Measurements from ENCODE around the gene SLC38A9. TPM values are rescaled to one million over a fixed set of nuclear protein-coding genes. Genes with fewer than 3 reads are reported as not detected.

The SLC38A9 gene
- polyA plus RNA-seq, 4 donors = 3.6 to 25.8 (median 6.9) TPM

DNA sequence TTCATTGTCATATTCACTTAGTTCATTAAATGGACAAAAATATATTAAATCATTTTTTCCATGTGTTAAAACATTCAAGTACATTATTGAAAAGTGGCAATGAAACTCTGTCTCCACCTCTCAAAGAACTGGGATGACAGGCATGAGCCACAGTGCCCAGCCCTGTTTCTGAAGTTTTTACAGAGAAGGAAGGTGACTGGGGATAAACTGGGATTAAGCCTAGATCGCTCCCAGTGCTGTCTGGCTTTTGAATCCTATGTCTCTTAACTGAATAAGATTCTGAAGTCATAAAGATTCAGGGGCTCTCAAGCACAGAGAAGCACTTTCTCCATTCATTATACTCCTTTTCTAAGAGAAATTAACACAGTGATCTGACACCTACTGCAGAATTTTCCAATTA, 88.3 kb downstream of the SLC38A9 start:
- H3K36me3 ChIP-seq (ENCODE audit: control insufficient read depth in 3 of 3, insufficient read depth in 2 of 3, low read depth in 1 of 3, low read length in 3 of 3) = peaks cover 0 to 3% (median 0%) of the 10 kb centered on the region in 3 donors
- H3K4me1 ChIP-seq (ENCODE audit: control insufficient read depth in 3 of 3, insufficient read depth in 2 of 3, low read depth in 1 of 3, low read length in 2 of 3) = peaks cover 0 to 4% (median 0%) of the 10 kb centered on the region in 3 donors
- no peaks in the 10 kb centered on the region for H3K27me3 ChIP-seq (ENCODE audit: control insufficient read depth in 3 of 3, insufficient read depth in 3 of 3, low read length in 3 of 3)
- DNase-seq (no peak), FAIRE-seq (no peak)
- H3K9me3 ChIP-seq (ENCODE audit: control insufficient read depth in 2 of 2, insufficient read depth in 1 of 2, low read depth in 1 of 2, low read length in 1 of 2) = no peaks in the 10 kb centered on the region
- no peak overlapping the region for H3K27ac ChIP-seq (ENCODE audit: low read depth in 1 of 3, low read length in 2 of 3)
- no peak overlapping the region for H3K4me3 ChIP-seq (ENCODE audit: low read depth in 1 of 3, low read length in 3 of 3)
- 94 to 100% (median 97%) methylated on average over 1 of the region's 1 CpG for WGBS, 3 donors

DNA sequence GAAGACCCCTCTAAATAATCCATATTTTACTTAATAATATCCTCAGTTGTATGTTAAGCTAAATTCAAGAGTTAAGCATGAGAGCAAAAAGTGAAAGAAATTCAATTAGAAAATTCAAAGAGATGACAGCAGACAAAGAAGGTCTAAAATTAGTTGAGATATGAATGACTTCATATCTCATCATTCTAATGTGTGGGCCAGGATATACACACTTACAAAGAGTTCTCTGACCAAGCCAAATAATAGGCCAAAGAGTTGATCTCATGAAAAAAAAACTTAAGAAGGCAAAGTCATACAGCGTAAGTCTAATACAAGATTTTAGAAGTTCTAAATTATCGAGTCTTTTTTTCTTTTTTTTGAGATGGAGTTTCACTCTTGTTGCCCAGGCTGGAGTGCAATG, 89.7 kb downstream of the SLC38A9 start:
- Histone ChIP-seq H3K4me3 (ENCODE audit: low read depth in 1 of 3, low read length in 3 of 3) (no peak overlapping the region), H3K4me1 (ENCODE audit: control insufficient read depth in 3 of 3, insufficient read depth in 2 of 3, low read depth in 1 of 3, low read length in 2 of 3) (peaks cover 0 to 4% (median 0%) of the 10 kb centered on the region in 3 donors), H3K9me3 (ENCODE audit: control insufficient read depth in 2 of 2, insufficient read depth in 1 of 2, low read depth in 1 of 2, low read length in 1 of 2) (no peaks in the 10 kb centered on the region), H3K27ac (ENCODE audit: low read depth in 1 of 3, low read length in 2 of 3) (no peak overlapping the region), H3K36me3 (ENCODE audit: control insufficient read depth in 3 of 3, insufficient read depth in 2 of 3, low read depth in 1 of 3, low read length in 3 of 3) (peaks cover 0 to 3% (median 0%) of the 10 kb centered on the region in 3 donors), H3K27me3 (ENCODE audit: control insufficient read depth in 3 of 3, insufficient read depth in 3 of 3, low read length in 3 of 3) (no peaks in the 10 kb centered on the region)
- FAIRE-seq (no peak), DNase-seq (no peak)
- WGBS, 3 donors = 77 to 95% (median 87%) methylated on average over 2 of the region's 2 CpGs

DNA sequence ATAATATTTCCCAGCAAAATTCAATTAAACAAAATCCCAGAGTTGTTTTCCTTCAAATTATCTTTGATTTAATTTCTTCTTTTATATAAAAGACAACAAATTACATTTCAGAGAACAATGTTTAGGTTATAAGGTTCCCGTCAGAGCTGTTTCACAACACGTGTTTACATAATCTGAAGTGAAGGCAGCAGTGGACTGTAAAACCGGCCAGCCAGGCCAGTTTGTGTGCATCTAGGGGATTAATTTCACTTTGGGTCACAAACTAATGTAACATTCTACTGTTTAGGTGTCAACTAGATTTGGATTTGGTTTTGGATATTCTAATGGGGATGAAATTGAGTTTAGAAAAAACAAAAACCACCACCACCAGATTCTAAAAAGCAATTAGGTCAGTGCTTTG, 90.9 kb downstream of the SLC38A9 start:
- H3K4me3 ChIP-seq (ENCODE audit: low read depth in 1 of 3, low read length in 3 of 3) = no peak overlapping the region
- no peaks in the 10 kb centered on the region for H3K27me3 ChIP-seq (ENCODE audit: control insufficient read depth in 3 of 3, insufficient read depth in 3 of 3, low read length in 3 of 3)
- WGBS, 3 donors = 66 to 71% (median 69%) methylated on average over 3 of the region's 3 CpGs
- peaks cover 0 to 3% (median 0%) of the 10 kb centered on the region in 3 donors for H3K36me3 ChIP-seq (ENCODE audit: control insufficient read depth in 3 of 3, insufficient read depth in 2 of 3, low read depth in 1 of 3, low read length in 3 of 3)
- no peaks in the 10 kb centered on the region for H3K9me3 ChIP-seq (ENCODE audit: control insufficient read depth in 2 of 2, insufficient read depth in 1 of 2, low read depth in 1 of 2, low read length in 1 of 2)
- peak overlapping the region in 1 of 3 donors; percentile 81 for H3K27ac ChIP-seq (ENCODE audit: low read depth in 1 of 3, low read length in 2 of 3)
- FAIRE-seq (no peak), DNase-seq (no peak)
- H3K4me1 ChIP-seq (ENCODE audit: control insufficient read depth in 3 of 3, insufficient read depth in 2 of 3, low read depth in 1 of 3, low read length in 2 of 3) = peaks cover 0 to 4% (median 0%) of the 10 kb centered on the region in 3 donors

DNA sequence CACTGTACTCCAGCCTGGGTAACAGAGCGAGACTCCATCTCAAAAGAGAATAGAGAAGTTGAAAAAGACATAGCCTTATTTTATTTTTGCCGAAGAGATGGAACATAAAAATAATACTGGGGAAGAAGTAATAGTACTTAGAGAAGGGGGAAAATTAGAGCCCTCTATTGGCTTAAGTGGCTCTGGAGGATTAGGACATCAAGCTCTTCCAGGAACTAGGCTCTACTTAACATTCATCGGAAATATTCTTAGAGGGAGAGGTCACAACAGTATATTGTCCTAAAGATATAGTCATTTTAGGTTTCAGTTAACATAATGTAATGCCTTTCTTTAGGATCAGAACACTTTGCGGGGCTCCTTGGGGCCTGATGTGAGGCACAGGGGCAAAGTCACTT, 91.4 kb downstream of the SLC38A9 start:
- FAIRE-seq = no peak
- peaks cover 0 to 4% (median 0%) of the 10 kb centered on the region in 3 donors for H3K4me1 ChIP-seq (ENCODE audit: control insufficient read depth in 3 of 3, insufficient read depth in 2 of 3, low read depth in 1 of 3, low read length in 2 of 3)
- 72 to 96% (median 91%) methylated on average over 4 of the region's 4 CpGs for WGBS, 3 donors

DNA sequence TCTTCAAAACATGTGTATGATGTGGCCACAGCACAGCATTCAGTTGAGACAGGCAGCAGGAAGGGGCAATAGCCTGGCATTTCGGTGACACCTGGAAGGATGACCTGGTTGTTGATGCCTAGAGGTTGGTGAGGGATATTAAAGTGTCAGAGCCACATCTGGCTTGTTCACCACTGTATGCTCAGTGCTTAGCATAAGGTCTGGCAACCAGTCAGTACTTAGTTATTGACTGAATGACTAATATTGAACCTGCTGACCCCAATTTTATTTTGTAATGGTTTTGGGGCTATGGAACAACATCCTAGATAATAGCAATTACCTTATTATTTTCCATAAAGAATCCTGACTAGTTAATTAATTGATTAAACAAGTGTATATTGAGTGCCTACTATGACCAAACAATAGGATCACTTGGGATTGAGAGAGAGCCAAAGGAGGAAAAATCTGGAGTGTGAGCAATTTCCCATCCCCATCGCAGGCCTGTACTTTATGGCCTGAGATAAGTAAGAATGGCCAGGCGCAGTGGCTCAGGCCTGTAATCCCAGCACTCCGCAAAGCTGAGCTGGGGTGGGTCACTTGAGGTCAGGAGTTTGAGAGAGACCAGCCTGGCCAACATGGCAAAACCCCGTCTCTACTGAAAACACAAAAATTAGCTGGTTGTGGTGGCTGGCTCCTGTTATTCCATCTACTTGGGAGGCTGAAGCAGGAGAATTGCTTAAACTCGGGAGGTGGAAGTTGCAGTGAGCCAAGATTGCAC, 91.9 kb downstream of the SLC38A9 start:
- Histone ChIP-seq H3K36me3 (ENCODE audit: control insufficient read depth in 3 of 3, insufficient read depth in 2 of 3, low read depth in 1 of 3, low read length in 3 of 3) (no peaks in the 10 kb centered on the region), H3K9me3 (ENCODE audit: control insufficient read depth in 2 of 2, insufficient read depth in 1 of 2, low read depth in 1 of 2, low read length in 1 of 2) (no peaks in the 10 kb centered on the region), H3K4me3 (ENCODE audit: low read depth in 1 of 3, low read length in 3 of 3) (no peak overlapping the region), H3K4me1 (ENCODE audit: control insufficient read depth in 3 of 3, insufficient read depth in 2 of 3, low read depth in 1 of 3, low read length in 2 of 3) (no peaks in the 10 kb centered on the region), H3K27ac (ENCODE audit: low read depth in 1 of 3, low read length in 2 of 3) (peak overlapping the region in 2 of 3 donors; percentile 20 to 63), H3K27me3 (ENCODE audit: control insufficient read depth in 3 of 3, insufficient read depth in 3 of 3, low read length in 3 of 3) (no peaks in the 10 kb centered on the region)
- WGBS, 3 donors = 81 to 86% (median 85%) methylated on average over 6 of the region's 6 CpGs
- no peak for FAIRE-seq
- no peak for DNase-seq

More for the DNA sequence above, 91.4 kb downstream of the SLC38A9 start:
- Histone ChIP-seq H3K36me3 (ENCODE audit: control insufficient read depth in 3 of 3, insufficient read depth in 2 of 3, low read depth in 1 of 3, low read length in 3 of 3) (peaks cover 0 to 3% (median 0%) of the 10 kb centered on the region in 3 donors), H3K4me3 (ENCODE audit: low read depth in 1 of 3, low read length in 3 of 3) (no peak overlapping the region), H3K9me3 (ENCODE audit: control insufficient read depth in 2 of 2, insufficient read depth in 1 of 2, low read depth in 1 of 2, low read length in 1 of 2) (no peaks in the 10 kb centered on the region), H3K27me3 (ENCODE audit: control insufficient read depth in 3 of 3, insufficient read depth in 3 of 3, low read length in 3 of 3) (no peaks in the 10 kb centered on the region), H3K27ac (ENCODE audit: low read depth in 1 of 3, low read length in 2 of 3) (peak overlapping the region in 2 of 3 donors; percentile 20 to 81)
- DNase-seq = no peak

DNA sequence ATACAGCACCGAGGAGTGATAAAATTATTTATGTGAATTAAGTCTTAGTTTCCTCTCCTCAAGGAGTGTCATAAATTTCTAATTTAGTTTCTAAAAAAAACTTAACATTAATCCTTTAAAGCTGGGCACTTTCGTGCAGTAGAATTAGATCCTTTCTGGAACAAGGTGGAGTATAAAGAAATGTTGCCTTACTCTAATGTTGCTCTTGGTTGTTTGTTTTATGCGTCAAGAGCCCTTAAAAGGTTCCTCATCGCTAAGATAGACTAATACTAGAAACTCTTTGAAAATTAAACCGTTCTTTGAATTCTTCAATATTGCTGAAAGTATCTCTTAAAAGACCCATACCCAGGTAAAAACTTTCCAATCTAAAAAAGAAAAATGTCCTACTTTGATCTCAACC, 93.8 kb downstream of the SLC38A9 start:
- peaks cover 0 to 6% of the 10 kb centered on the region in 2 donors for H3K9me3 ChIP-seq (ENCODE audit: control insufficient read depth in 2 of 2, insufficient read depth in 1 of 2, low read depth in 1 of 2, low read length in 1 of 2)
- 75 to 83% (median 79%) methylated on average over 5 of the region's 5 CpGs for WGBS, 3 donors
- no peak for DNase-seq
- no peaks in the 10 kb centered on the region for H3K27me3 ChIP-seq (ENCODE audit: control insufficient read depth in 3 of 3, insufficient read depth in 3 of 3, low read length in 3 of 3)
- H3K4me3 ChIP-seq (ENCODE audit: low read depth in 1 of 3, low read length in 3 of 3) = no peak overlapping the region
- no peak overlapping the region for H3K27ac ChIP-seq (ENCODE audit: low read depth in 1 of 3, low read length in 2 of 3)
- no peaks in the 10 kb centered on the region for H3K36me3 ChIP-seq (ENCODE audit: control insufficient read depth in 3 of 3, insufficient read depth in 2 of 3, low read depth in 1 of 3, low read length in 3 of 3)
- H3K4me1 ChIP-seq (ENCODE audit: control insufficient read depth in 3 of 3, insufficient read depth in 2 of 3, low read depth in 1 of 3, low read length in 2 of 3) = no peaks in the 10 kb centered on the region
- FAIRE-seq = no peak

DNA sequence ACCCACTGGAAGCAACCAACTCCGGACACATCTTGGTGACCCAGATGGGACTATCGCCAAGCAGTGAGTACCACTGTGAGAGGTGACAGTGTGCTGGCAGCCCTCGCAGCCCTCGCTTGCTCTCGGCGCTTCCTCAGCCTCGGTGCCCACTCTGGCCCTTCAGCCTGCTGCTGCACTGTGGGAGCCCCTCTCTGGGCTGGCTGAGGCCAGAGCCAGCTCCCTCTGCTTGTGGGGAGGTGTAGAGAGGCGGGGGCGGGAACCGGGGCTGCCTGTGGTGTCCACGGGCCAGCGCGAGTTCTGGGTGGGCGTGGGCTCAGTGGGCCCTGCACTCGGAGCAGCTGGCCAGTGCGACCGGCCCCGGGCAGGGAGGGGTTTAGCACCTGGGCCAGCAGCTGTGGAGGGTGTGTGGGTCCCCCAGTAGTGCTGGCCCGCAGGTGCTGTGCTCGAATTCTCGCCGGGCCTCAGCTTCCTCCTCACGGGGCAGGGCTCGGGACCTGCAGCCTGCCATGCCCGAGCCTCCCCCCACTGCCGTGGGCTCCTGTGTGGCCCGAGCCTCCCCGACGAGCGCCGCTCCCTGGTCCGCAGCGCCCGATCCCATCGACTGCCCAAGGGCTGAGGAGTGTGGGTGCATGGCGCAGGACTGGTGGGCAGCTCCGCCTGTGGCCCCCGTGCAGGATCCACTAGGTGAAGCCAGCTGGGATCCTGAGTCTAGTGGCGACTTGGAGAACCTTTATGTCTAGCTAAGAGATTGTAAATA, 98.8 kb downstream of the SLC38A9 start:
- DNase-seq = no peak
- H3K4me3 ChIP-seq (ENCODE audit: low read depth in 1 of 3, low read length in 3 of 3) = no peak overlapping the region
- no peak for FAIRE-seq
- peaks cover 0 to 11% of the 10 kb centered on the region in 2 donors for H3K9me3 ChIP-seq (ENCODE audit: control insufficient read depth in 2 of 2, insufficient read depth in 1 of 2, low read depth in 1 of 2, low read length in 1 of 2)
- no peaks in the 10 kb centered on the region for H3K4me1 ChIP-seq (ENCODE audit: control insufficient read depth in 3 of 3, insufficient read depth in 2 of 3, low read depth in 1 of 3, low read length in 2 of 3)
- 95 to 98% (median 98%) methylated on average over 30 to 39 of the region's 39 CpGs for WGBS, 3 donors
- no peak overlapping the region for H3K27ac ChIP-seq (ENCODE audit: low read depth in 1 of 3, low read length in 2 of 3)
- no peaks in the 10 kb centered on the region for H3K36me3 ChIP-seq (ENCODE audit: control insufficient read depth in 3 of 3, insufficient read depth in 2 of 3, low read depth in 1 of 3, low read length in 3 of 3)
- no peaks in the 10 kb centered on the region for H3K27me3 ChIP-seq (ENCODE audit: control insufficient read depth in 3 of 3, insufficient read depth in 3 of 3, low read length in 3 of 3)

DNA sequence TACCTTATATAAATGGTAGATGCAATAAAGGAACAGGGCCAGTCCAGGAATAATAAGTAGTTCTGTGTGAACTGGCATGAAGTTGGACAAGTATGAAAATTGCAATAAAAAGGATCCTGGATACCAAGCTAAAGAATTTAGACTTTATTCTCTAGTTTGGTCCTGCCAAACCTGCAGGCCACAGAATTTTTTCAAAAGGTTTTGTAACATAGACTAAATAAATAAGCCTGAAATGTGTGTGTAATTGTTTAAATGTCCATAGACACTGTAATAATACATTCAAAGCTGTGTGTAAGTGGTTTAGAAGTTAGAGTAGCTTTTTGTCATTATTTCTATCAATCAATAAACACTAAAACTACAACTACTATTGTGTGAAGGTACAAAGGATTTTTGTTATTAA, 101.6 kb downstream of the SLC38A9 start:
- no peak for FAIRE-seq
- no peak for DNase-seq
- Histone ChIP-seq H3K27me3 (ENCODE audit: control insufficient read depth in 3 of 3, insufficient read depth in 3 of 3, low read length in 3 of 3) (no peaks in the 10 kb centered on the region), H3K4me3 (ENCODE audit: low read depth in 1 of 3, low read length in 3 of 3) (no peak overlapping the region), H3K27ac (ENCODE audit: low read depth in 1 of 3, low read length in 2 of 3) (no peak overlapping the region), H3K36me3 (ENCODE audit: control insufficient read depth in 3 of 3, insufficient read depth in 2 of 3, low read depth in 1 of 3, low read length in 3 of 3) (no peaks in the 10 kb centered on the region), H3K4me1 (ENCODE audit: control insufficient read depth in 3 of 3, insufficient read depth in 2 of 3, low read depth in 1 of 3, low read length in 2 of 3) (no peaks in the 10 kb centered on the region), H3K9me3 (ENCODE audit: control insufficient read depth in 2 of 2, insufficient read depth in 1 of 2, low read depth in 1 of 2, low read length in 1 of 2) (peaks cover 0 to 11% of the 10 kb centered on the region in 2 donors)
